Ascending aorta (tissue), 2 donors: Measurements from ENCODE around the gene ZNF141. TPM values are rescaled to one million over a fixed set of nuclear protein-coding genes. Genes with fewer than 3 reads are reported as not detected.

Source experiments
- DNase-seq, 2 donors: peaks; one replicate each; pipeline ENCODE4 v3.0.0-alpha.2; 2019; ENCODE audit warnings: low spot score in 2 of 2
- H3K27ac ChIP-seq, 2 donors: fragments of 200-600 bp; sonication (generic); one replicate each; pipeline ENCODE4 v1.5.1; 2016 to 2017; ENCODE audit warnings: mild to moderate bottlenecking in 1 of 2
- H3K27me3 ChIP-seq: fragments of 200-600 bp; sonication (generic); one replicate; pipeline ENCODE4 v1.5.1; 2017
- H3K36me3 ChIP-seq, 2 donors: fragments of 200-600 bp; sonication (generic); one replicate each; pipeline ENCODE4 v1.5.1; 2016
- H3K4me1 ChIP-seq, 2 donors: fragments of 200-600 bp; sonication (generic); one replicate each; pipeline ENCODE4 v1.5.1; 2016 to 2017; ENCODE audit warnings: mild to moderate bottlenecking in 1 of 2
- H3K4me3 ChIP-seq, 2 donors: fragments of 200-600 bp; sonication (generic); one replicate each; pipeline ENCODE4 v1.5.1; 2016 to 2017; ENCODE audit warnings: mild to moderate bottlenecking in 1 of 2
- H3K9me3 ChIP-seq, 2 donors: fragments of 200-600 bp; sonication (generic); one replicate each; pipeline ENCODE4 v1.5.1; 2016
- CTCF ChIP-seq, 3 experiments: fragments of 200-600 bp in 2 of 3; fragments of 450-650 bp in 1 of 3; sonication (generic) in 2 of 3; IDR thresholded peaks; one replicate each; pipeline ENCODE4 v1.5.1; 2016 to 2019; ENCODE audit warnings: antibody characterized with exemption in 3 of 3, mild to moderate bottlenecking in 1 of 3, moderate library complexity in 1 of 3
- intact Hi-C: fragments of 100-400 bp; cut with DNase I; formaldehyde crosslinking; loops from one replicate; pipeline ENCODE4 v1.15.1; 2023
- total RNA-seq: library from RNA; depleted of rRNA; stranded (reverse); fragments of >200 nt; gene quantifications from one replicate; pipeline ENCODE4 v1.1.0, GENCODE V29; 2016

Gene ZNF141
- total RNA-seq, 1 donor from 2014 or later: 2.9 TPM

- Histone ChIP-seq H3K4me1 (no peaks in the 10 kb centered on the region), H3K27me3 (no peaks in the 10 kb centered on the region), H3K9me3 (peaks cover 93 to 100% of the 10 kb centered on the region in 2 donors), H3K36me3 (peaks cover 29 to 62% of the 10 kb centered on the region in 2 donors), H3K27ac (no peak overlapping the region), H3K4me3 (peak overlapping the region in 1 of 2 donors; percentile 22)
- TF ChIP-seq CTCF (IDR thresholded peaks at IDR 0.05): no peak
- intact Hi-C loops: no loop called here
- no peak for DNase-seq
Measured at GRCh38 chr4:373062-373839, 35.6 kb downstream of the ZNF141 start.

GRCh38 chr4:374298-375160, 36.9 kb downstream of the ZNF141 start:
- intact Hi-C loops: no loop called here

GRCh38 chr4:384311-385010, 46.8 kb downstream of the ZNF141 start:
- TF ChIP-seq CTCF (IDR thresholded peaks at IDR 0.05): no peak
- Histone ChIP-seq H3K9me3 (peaks cover 83 to 100% of the 10 kb centered on the region in 2 donors), H3K27me3 (no peaks in the 10 kb centered on the region), H3K4me1 (no peaks in the 10 kb centered on the region), H3K36me3 (no peaks in the 10 kb centered on the region), H3K4me3 (no peak overlapping the region), H3K27ac (no peak overlapping the region)
- DNase-seq: no peak
- intact Hi-C loops: no loop called here

More at GRCh38 chr4:374298-375160, 36.9 kb downstream of the ZNF141 start:
- no peak for DNase-seq
- no peak overlapping the region for H3K27ac ChIP-seq
- H3K9me3 ChIP-seq: peaks cover 94 to 100% of the 10 kb centered on the region in 2 donors
- no peaks in the 10 kb centered on the region for H3K27me3 ChIP-seq
- H3K4me3 ChIP-seq: no peak overlapping the region
- H3K4me1 ChIP-seq: no peaks in the 10 kb centered on the region
- no peak for TF ChIP-seq CTCF (IDR thresholded peaks at IDR 0.05)
- H3K36me3 ChIP-seq: peaks cover 25 to 53% of the 10 kb centered on the region in 2 donors

- no peak for TF ChIP-seq CTCF (IDR thresholded peaks at IDR 0.05)
- intact Hi-C loops: no loop called here
- H3K27me3 ChIP-seq: no peaks in the 10 kb centered on the region
- peaks cover 67 to 97% of the 10 kb centered on the region in 2 donors for H3K9me3 ChIP-seq
- H3K27ac ChIP-seq: no peak overlapping the region
- no peak for DNase-seq
- H3K4me1 ChIP-seq: no peaks in the 10 kb centered on the region
- no peaks in the 10 kb centered on the region for H3K36me3 ChIP-seq
- H3K4me3 ChIP-seq: no peak overlapping the region
Measured at GRCh38 chr4:385934-386707, 48.5 kb downstream of the ZNF141 start.

- Histone ChIP-seq H3K27ac (no peak overlapping the region), H3K4me3 (no peak overlapping the region), H3K4me1 (no peaks in the 10 kb centered on the region), H3K27me3 (no peaks in the 10 kb centered on the region), H3K36me3 (no peaks in the 10 kb centered on the region), H3K9me3 (peaks cover 61 to 91% of the 10 kb centered on the region in 2 donors)
- intact Hi-C loops: no loop called here
- DNase-seq: no peak
- no peak for TF ChIP-seq CTCF (IDR thresholded peaks at IDR 0.05)
Measured at GRCh38 chr4:386708-387105, 49.1 kb downstream of the ZNF141 start.
